ENCODE data around the gene RETN. TPM values are rescaled to one million over a fixed set of nuclear protein-coding genes. Genes with fewer than 3 reads are reported as not detected.

The RETN gene
- total RNA-seq, result not detected

- no peaks in the 10 kb centered on the region for H3K36me3 ChIP-seq
- no peaks in the 10 kb centered on the region for H3K4me1 ChIP-seq
- no peaks in the 10 kb centered on the region for H3K9me3 ChIP-seq
- no peak for DNase-seq
- H3K27me3 ChIP-seq, result no peaks in the 10 kb centered on the region
- no peak within 1 kb of the TSS for H3K27ac ChIP-seq
- TF ChIP-seq POLR2A (IDR thresholded peaks at IDR 0.05) (no peak), CTCF (IDR thresholded peaks at IDR 0.05) (no peak)
- no peak within 1 kb of the TSS for H3K4me3 ChIP-seq
Measured at GRCh38 chr19:7668842-7669241, at the start of gene RETN. Gene RETN (plus strand): TSS chr19:7669049. CDS start chr19:7669327, 278 bp downstream.

- Histone ChIP-seq H3K4me1 (peaks cover 0 to 24% (median 3%) of the 10 kb centered on the region in 4 donors), H3K9me3 (no peaks in the 10 kb centered on the region), H3K4me3 (no peak overlapping the region), H3K36me3 (peaks cover 0 to 78% (median 0%) of the 10 kb centered on the region in 3 donors), H3K27me3 (no peaks in the 10 kb centered on the region), H3K27ac (peak overlapping the region in 3 of 4 donors; percentile 62 to 93 (median 83))
- TF ChIP-seq CTCF (IDR thresholded peaks at IDR 0.05), result no peak
- TF ChIP-seq POLR2A (IDR thresholded peaks at IDR 0.05), result no peak
- DNase-seq, result no peak
Measured at GRCh38 chr19:7619671-7620441, 49.0 kb upstream of the RETN start.

- Histone ChIP-seq H3K9me3 (no peaks in the 10 kb centered on the region), H3K27ac (peak overlapping the region in 1 of 4 donors; percentile 93), H3K27me3 (no peaks in the 10 kb centered on the region), H3K4me3 (no peak overlapping the region), H3K4me1 (peaks cover 0 to 24% (median 3%) of the 10 kb centered on the region in 4 donors), H3K36me3 (peaks cover 0 to 79% (median 0%) of the 10 kb centered on the region in 3 donors)
- no peak for DNase-seq
- TF ChIP-seq CTCF (IDR thresholded peaks at IDR 0.05), result no peak
- no peak for TF ChIP-seq POLR2A (IDR thresholded peaks at IDR 0.05)
Measured at GRCh38 chr19:7620442-7621412, 48.1 kb upstream of the RETN start.

- H3K4me1 ChIP-seq, result peaks cover under 1 to 26% (median 4%) of the 10 kb centered on the region in 4 donors
Measured at GRCh38 chr19:7622933-7623685, 45.7 kb upstream of the RETN start.

More at GRCh38 chr19:7622933-7623685, 45.7 kb upstream of the RETN start:
- Histone ChIP-seq H3K4me3 (no peak overlapping the region), H3K9me3 (no peaks in the 10 kb centered on the region), H3K27ac (no peak overlapping the region), H3K27me3 (no peaks in the 10 kb centered on the region), H3K36me3 (peaks cover 0 to 72% (median 0%) of the 10 kb centered on the region in 3 donors)
- TF ChIP-seq POLR2A (IDR thresholded peaks at IDR 0.05), result no peak
- no peak for TF ChIP-seq CTCF (IDR thresholded peaks at IDR 0.05)
- DNase-seq, result no peak

Data from Peyer's patch (tissue), 4 donors.